ENCODE data around the gene IQCK.
"Not testable (repeated sequence)": the region's sequence is repeated elsewhere in the genome, so short reads cannot be mapped to it uniquely, and the experiment has no call there.

Gene IQCK

GRCh38 chr16:19717741-19718623, at the start of gene IQCK, which contains the start of gene KNOP1:
IQCK (plus strand) TSS chr16:19718271; CDS start chr16:19718307, 36 bp downstream.
KNOP1 (minus strand) TSS chr16:19718227; CDS start chr16:19715035, 3,192 bp downstream.
- TF ChIP-seq EZH2 (IDR thresholded peaks at IDR 0.05) (no peak), POLR2AphosphoS5 (IDR thresholded peaks at IDR 0.05; ENCODE audit: borderline replicate concordance, low read depth, low read length) (peak; percentile 84)
- Histone ChIP-seq H3K4me3 (peak within 1 kb of the TSS; percentile 88), H3K36me3 (ENCODE audit: insufficient read depth, low read length) (peaks cover 25% of the 10 kb centered on the region), H3K9ac (ENCODE audit: insufficient read length) (peak within 1 kb of the TSS; percentile 92), H3K9me3 (ENCODE audit: low read depth, low read length) (no peaks in the 10 kb centered on the region), H3K27ac (peak within 1 kb of the TSS; percentile 15; the same call in 1 of the 2 replicates)
- DNase-seq (ENCODE audit: low read depth, low spot score) = no peak

GRCh38 chr16:19672378-19672777, 45.7 kb upstream of the IQCK start:
- no peak for TF ChIP-seq POLR2AphosphoS5 (IDR thresholded peaks at IDR 0.05; ENCODE audit: borderline replicate concordance, low read depth, low read length)
- TF ChIP-seq FOXP2 (optimal IDR thresholded peaks at IDR 0.05; ENCODE audit: control extremely low read depth, extremely low read length, insufficient read depth) = no peak
- no peak for TF ChIP-seq EZH2 (IDR thresholded peaks at IDR 0.05)
- no peak for DNase-seq (ENCODE audit: low read depth, low spot score)
- no peaks in the 10 kb centered on the region for H3K9me3 ChIP-seq (ENCODE audit: low read depth, low read length)
- no peaks in the 10 kb centered on the region for H3K36me3 ChIP-seq (ENCODE audit: insufficient read depth, low read length)
- no peak overlapping the region for H3K27ac ChIP-seq
- H3K4me3 ChIP-seq = no peak overlapping the region
- H3K9ac ChIP-seq (ENCODE audit: insufficient read length) = no peak overlapping the region

- no peak for DNase-seq (ENCODE audit: low read depth, low spot score)
- Histone ChIP-seq H3K9me3 (ENCODE audit: low read depth, low read length) (no peaks in the 10 kb centered on the region), H3K4me3 (no peak overlapping the region), H3K9ac (ENCODE audit: insufficient read length) (no peak overlapping the region), H3K36me3 (ENCODE audit: insufficient read depth, low read length) (no peaks in the 10 kb centered on the region), H3K27ac (no peak overlapping the region)
- TF ChIP-seq FOXP2 (optimal IDR thresholded peaks at IDR 0.05; ENCODE audit: control extremely low read depth, extremely low read length, insufficient read depth) (no peak), POLR2AphosphoS5 (IDR thresholded peaks at IDR 0.05; ENCODE audit: borderline replicate concordance, low read depth, low read length) (no peak), EZH2 (IDR thresholded peaks at IDR 0.05) (no peak)
Observed at GRCh38 chr16:19674485-19674884, 43.6 kb upstream of the IQCK start.

GRCh38 chr16:19677402-19677801, 40.7 kb upstream of the IQCK start:
- Histone ChIP-seq H3K36me3 (ENCODE audit: insufficient read depth, low read length) (no peaks in the 10 kb centered on the region), H3K9me3 (ENCODE audit: low read depth, low read length) (no peaks in the 10 kb centered on the region), H3K4me3 (no peak overlapping the region), H3K9ac (ENCODE audit: insufficient read length) (no peak overlapping the region), H3K27ac (no peak overlapping the region)
- TF ChIP-seq EZH2 (IDR thresholded peaks at IDR 0.05) (no peak), POLR2AphosphoS5 (IDR thresholded peaks at IDR 0.05; ENCODE audit: borderline replicate concordance, low read depth, low read length) (no peak), FOXP2 (optimal IDR thresholded peaks at IDR 0.05; ENCODE audit: control extremely low read depth, extremely low read length, insufficient read depth) (no peak)
- no peak for DNase-seq (ENCODE audit: low read depth, low spot score)

GRCh38 chr16:19678804-19679203, 39.3 kb upstream of the IQCK start:
- Histone ChIP-seq H3K4me3 (no peak overlapping the region), H3K9me3 (ENCODE audit: low read depth, low read length) (no peaks in the 10 kb centered on the region), H3K27ac (no peak overlapping the region), H3K36me3 (ENCODE audit: insufficient read depth, low read length) (no peaks in the 10 kb centered on the region), H3K9ac (ENCODE audit: insufficient read length) (no peak overlapping the region)
- DNase-seq (ENCODE audit: low read depth, low spot score) = no peak
- TF ChIP-seq EZH2 (IDR thresholded peaks at IDR 0.05) (no peak), FOXP2 (optimal IDR thresholded peaks at IDR 0.05; ENCODE audit: control extremely low read depth, extremely low read length, insufficient read depth) (no peak), POLR2AphosphoS5 (IDR thresholded peaks at IDR 0.05; ENCODE audit: borderline replicate concordance, low read depth, low read length) (no peak)

GRCh38 chr16:19679281-19679680, 38.8 kb upstream of the IQCK start:
- not testable (repeated sequence) for H3K4me3 ChIP-seq; H3K36me3 ChIP-seq (ENCODE audit: insufficient read depth, low read length); DNase-seq (ENCODE audit: low read depth, low spot score); H3K9me3 ChIP-seq (ENCODE audit: low read depth, low read length); H3K27ac ChIP-seq; H3K9ac ChIP-seq (ENCODE audit: insufficient read length)

GRCh38 chr16:19680881-19681340, 37.2 kb upstream of the IQCK start:
- Histone ChIP-seq H3K27ac (no peak overlapping the region), H3K36me3 (ENCODE audit: insufficient read depth, low read length) (no peaks in the 10 kb centered on the region), H3K9ac (ENCODE audit: insufficient read length) (no peak overlapping the region), H3K4me3 (no peak overlapping the region), H3K9me3 (ENCODE audit: low read depth, low read length) (no peaks in the 10 kb centered on the region)
- no peak for DNase-seq (ENCODE audit: low read depth, low spot score)
- TF ChIP-seq POLR2AphosphoS5 (IDR thresholded peaks at IDR 0.05; ENCODE audit: borderline replicate concordance, low read depth, low read length) (no peak), EZH2 (IDR thresholded peaks at IDR 0.05) (no peak), FOXP2 (optimal IDR thresholded peaks at IDR 0.05; ENCODE audit: control extremely low read depth, extremely low read length, insufficient read depth) (no peak)

GRCh38 chr16:19681637-19682036, 36.4 kb upstream of the IQCK start:
- Histone ChIP-seq H3K4me3 (no peak overlapping the region), H3K27ac (no peak overlapping the region), H3K36me3 (ENCODE audit: insufficient read depth, low read length) (no peaks in the 10 kb centered on the region), H3K9ac (ENCODE audit: insufficient read length) (no peak overlapping the region), H3K9me3 (ENCODE audit: low read depth, low read length) (no peaks in the 10 kb centered on the region)
- TF ChIP-seq POLR2AphosphoS5 (IDR thresholded peaks at IDR 0.05; ENCODE audit: borderline replicate concordance, low read depth, low read length) (no peak), FOXP2 (optimal IDR thresholded peaks at IDR 0.05; ENCODE audit: control extremely low read depth, extremely low read length, insufficient read depth) (no peak), EZH2 (IDR thresholded peaks at IDR 0.05) (no peak)
- DNase-seq (ENCODE audit: low read depth, low spot score) = no peak

Measured in SK-N-MC (cell line).